Lower lobe of right lung (tissue), 2 donors: Measurements from ENCODE around the gene CXCL12. TPM values are rescaled to one million over a fixed set of nuclear protein-coding genes. Genes with fewer than 3 reads are reported as not detected.

Experiments
- ATAC-seq, 2 donors: fragments of 200-7000 bp; cut with Tn5 transposase; one replicate each; pipeline ENCODE4 v1.9.1; 2020 to 2022; ENCODE audit warnings: mild to moderate bottlenecking in 2 of 2, moderate library complexity in 2 of 2
- DNase-seq: peaks from one replicate; pipeline ENCODE4 v3.0.0-alpha.2; 2020
- H3K27ac ChIP-seq: fragments of 200-600 bp; one replicate; pipeline ENCODE4 v1.8.0; 2022
- H3K27me3 ChIP-seq: fragments of 200-600 bp; one replicate; pipeline ENCODE4 v1.8.0; 2022; ENCODE audit warnings: low read depth
- H3K36me3 ChIP-seq: fragments of 200-600 bp; one replicate; pipeline ENCODE4 v1.8.0; 2022; ENCODE audit warnings: mild to moderate bottlenecking
- H3K4me1 ChIP-seq: fragments of 200-600 bp; one replicate; pipeline ENCODE4 v1.8.0; 2022
- H3K4me3 ChIP-seq: fragments of 200-600 bp; one replicate; pipeline ENCODE4 v1.8.0; 2022; ENCODE audit warnings: mild to moderate bottlenecking
- H3K9me3 ChIP-seq: fragments of 200-600 bp; one replicate; pipeline ENCODE4 v1.8.0; 2022
- intact Hi-C: fragments of 100-400 bp; cut with DNase I; formaldehyde crosslinking; loops from one replicate; pipeline ENCODE4 v1.11.0; 2022
- total RNA-seq: library from RNA; stranded (reverse); fragmentation: NEBNext Ultra II Directional; extraction: Animal tissue kit (Norgen Biotek cat#: 25700); gene quantifications from one replicate; pipeline ENCODE4 v1.2.1, GENCODE V29; 2021
- TF ChIP-seq, protein P1 (sequence below): fragments of 200-600 bp; IDR thresholded peaks from one replicate; pipeline ENCODE4 v1.8.0; 2022; ENCODE audit warnings: antibody characterized with exemption, mild to moderate bottlenecking
- donor health status: DM: no; HTN: yes; CAD: no; lungs with severe emphysema.

The CXCL12 gene
- total RNA-seq, 1 donor from 2014 or later, result 73.8 TPM

GRCh38 chr10:44392420-44392819 is 7.5 kb upstream of the CXCL12 start:
- intact Hi-C loops, result no loop called here

GRCh38 chr10:44391981-44392380 is 7.1 kb upstream of the CXCL12 start:
- Histone ChIP-seq H3K9me3 (no peaks in the 10 kb centered on the region), H3K36me3 (no peaks in the 10 kb centered on the region), H3K4me3 (no peak overlapping the region), H3K27me3 (peaks cover 6% of the 10 kb centered on the region), H3K4me1 (no peaks in the 10 kb centered on the region), H3K27ac (no peak overlapping the region)
- intact Hi-C loops, result no loop called here
- DNase-seq (no peak), ATAC-seq (no peak)
- TF ChIP-seq, protein P1, sequence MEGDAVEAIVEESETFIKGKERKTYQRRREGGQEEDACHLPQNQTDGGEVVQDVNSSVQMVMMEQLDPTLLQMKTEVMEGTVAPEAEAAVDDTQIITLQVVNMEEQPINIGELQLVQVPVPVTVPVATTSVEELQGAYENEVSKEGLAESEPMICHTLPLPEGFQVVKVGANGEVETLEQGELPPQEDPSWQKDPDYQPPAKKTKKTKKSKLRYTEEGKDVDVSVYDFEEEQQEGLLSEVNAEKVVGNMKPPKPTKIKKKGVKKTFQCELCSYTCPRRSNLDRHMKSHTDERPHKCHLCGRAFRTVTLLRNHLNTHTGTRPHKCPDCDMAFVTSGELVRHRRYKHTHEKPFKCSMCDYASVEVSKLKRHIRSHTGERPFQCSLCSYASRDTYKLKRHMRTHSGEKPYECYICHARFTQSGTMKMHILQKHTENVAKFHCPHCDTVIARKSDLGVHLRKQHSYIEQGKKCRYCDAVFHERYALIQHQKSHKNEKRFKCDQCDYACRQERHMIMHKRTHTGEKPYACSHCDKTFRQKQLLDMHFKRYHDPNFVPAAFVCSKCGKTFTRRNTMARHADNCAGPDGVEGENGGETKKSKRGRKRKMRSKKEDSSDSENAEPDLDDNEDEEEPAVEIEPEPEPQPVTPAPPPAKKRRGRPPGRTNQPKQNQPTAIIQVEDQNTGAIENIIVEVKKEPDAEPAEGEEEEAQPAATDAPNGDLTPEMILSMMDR, result no peak

More at GRCh38 chr10:44392420-44392819, 7.5 kb upstream of the CXCL12 start:
- TF ChIP-seq, protein P1, result no peak
- peaks cover 6% of the 10 kb centered on the region for H3K27me3 ChIP-seq
- ATAC-seq (no peak), DNase-seq (no peak)
- no peaks in the 10 kb centered on the region for H3K36me3 ChIP-seq
- no peak overlapping the region for H3K27ac ChIP-seq
- no peaks in the 10 kb centered on the region for H3K9me3 ChIP-seq
- H3K4me3 ChIP-seq, result no peak overlapping the region
- H3K4me1 ChIP-seq, result no peaks in the 10 kb centered on the region

- Histone ChIP-seq H3K27ac (no peak overlapping the region), H3K4me3 (no peak overlapping the region), H3K36me3 (no peaks in the 10 kb centered on the region), H3K4me1 (peaks cover under 1% of the 10 kb centered on the region), H3K9me3 (no peaks in the 10 kb centered on the region), H3K27me3 (peaks cover 13% of the 10 kb centered on the region)
- TF ChIP-seq, protein P1, result no peak
- DNase-seq (no peak), ATAC-seq (no peak)
- intact Hi-C loops, result no loop called here
Observed at GRCh38 chr10:44390585-44391072, 5.7 kb upstream of the CXCL12 start.

DNA sequence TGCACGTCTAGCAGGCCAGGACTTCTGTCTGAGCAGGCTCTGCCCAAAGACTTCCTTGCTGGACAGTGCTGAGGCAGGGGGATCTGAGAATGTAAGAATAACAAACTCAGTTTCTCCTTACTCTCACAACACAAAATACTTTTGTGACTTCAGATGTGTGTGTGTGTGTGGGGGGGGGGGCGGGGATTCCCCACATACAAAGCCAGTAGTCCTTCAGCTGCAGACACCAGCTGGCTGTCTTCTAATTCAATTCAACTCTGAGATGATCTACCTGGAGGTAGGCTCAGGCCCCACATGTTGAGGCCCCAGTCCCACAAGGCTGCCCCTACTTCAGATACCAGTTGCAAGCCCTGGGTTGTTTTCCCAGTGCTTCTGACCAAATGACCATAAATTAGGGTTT is 4.7 kb upstream of the CXCL12 start:
- Histone ChIP-seq H3K27me3 (peaks cover 24% of the 10 kb centered on the region), H3K4me1 (peaks cover 7% of the 10 kb centered on the region), H3K9me3 (no peaks in the 10 kb centered on the region), H3K36me3 (no peaks in the 10 kb centered on the region), H3K4me3 (no peak overlapping the region), H3K27ac (no peak overlapping the region)
- intact Hi-C loops, result loop anchor here (5.0 kb wide), 1 partner anchor 717 kb away; no protein-coding TSS in a partner anchor
- ATAC-seq (no peak), DNase-seq (no peak)
- TF ChIP-seq, protein P1, result no peak

DNA sequence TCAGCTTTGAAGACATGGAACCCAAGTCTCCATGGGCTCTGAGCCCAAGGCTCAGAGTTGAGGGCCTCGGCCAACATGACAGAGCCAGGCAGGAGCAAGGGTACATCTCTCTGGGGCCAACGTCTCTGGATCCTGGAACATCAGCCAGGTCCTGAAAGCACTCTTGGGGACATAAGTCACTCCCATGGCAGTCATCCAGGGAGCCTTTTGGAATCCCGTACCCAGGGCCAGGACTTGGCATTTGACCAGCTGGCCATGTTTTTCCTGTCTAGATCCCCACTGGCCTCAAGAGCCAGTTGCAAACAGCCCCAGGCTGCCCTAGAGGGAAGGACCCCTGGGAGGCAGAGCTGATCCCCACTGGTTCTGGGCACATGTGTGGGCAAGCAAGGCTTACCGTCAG is 4.3 kb upstream of the CXCL12 start:
- ATAC-seq (no peak), DNase-seq (no peak)
- Histone ChIP-seq H3K27ac (no peak overlapping the region), H3K9me3 (no peaks in the 10 kb centered on the region), H3K27me3 (peaks cover 28% of the 10 kb centered on the region), H3K4me1 (peaks cover 7% of the 10 kb centered on the region), H3K36me3 (no peaks in the 10 kb centered on the region), H3K4me3 (no peak overlapping the region)
- intact Hi-C loops, result loop anchor here (5.0 kb wide), 1 partner anchor 717 kb away; no protein-coding TSS in a partner anchor
- TF ChIP-seq, protein P1, result no peak
